Measurements from ENCODE around the gene ELN. TPM values are rescaled to one million over a fixed set of nuclear protein-coding genes. Genes with fewer than 3 reads are reported as not detected.

ELN gene
- total and polyA plus RNA-seq, 9 of the 15 experiments (the other 6 are each of a cell fraction or from before 2014, with no cell fraction given): 0.20 TPM; not detected in 8

DNA sequence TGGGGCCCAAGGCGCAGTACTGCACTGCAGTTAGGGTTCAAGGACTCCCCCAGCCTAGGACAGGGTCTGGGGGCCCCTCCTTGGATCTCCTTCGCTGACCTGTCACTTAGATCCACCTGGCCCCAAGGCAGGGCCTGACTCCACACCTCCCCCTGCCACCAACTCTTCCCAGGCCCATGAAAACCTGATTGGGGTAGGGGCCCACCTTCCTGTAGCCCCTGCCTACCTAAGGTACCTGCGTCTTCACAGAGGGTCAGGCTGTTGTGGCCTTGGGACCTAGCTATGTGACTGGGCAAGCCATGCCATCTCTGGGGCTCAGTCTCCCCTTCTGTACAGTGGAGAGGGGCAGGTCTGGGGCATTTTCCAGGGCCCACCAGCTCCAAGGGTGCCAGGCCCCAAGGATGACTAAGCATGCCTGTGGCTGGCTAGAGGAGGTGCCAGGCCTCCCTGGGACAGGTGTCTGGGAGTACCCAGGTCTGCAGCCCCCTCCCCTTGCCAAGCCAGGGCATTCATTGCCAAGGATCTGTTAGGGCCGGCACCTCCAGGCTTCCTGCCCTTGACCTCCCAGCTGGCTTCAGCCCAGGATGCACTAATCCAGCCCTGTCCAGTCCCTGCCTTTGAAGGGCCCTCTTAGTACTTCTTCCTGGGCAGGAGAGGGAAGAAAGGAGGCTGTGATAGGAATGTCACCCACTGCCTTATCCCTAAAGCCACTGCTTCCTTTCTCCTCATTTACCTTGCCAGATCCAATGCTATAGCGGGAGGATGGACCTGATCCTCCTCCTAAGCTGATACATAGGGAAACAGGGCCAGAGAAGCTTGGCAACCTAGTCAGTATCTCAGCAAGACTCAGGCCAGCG, 57.0 kb downstream of the ELN start (continued):
- TF ChIP-seq, protein P1, sequence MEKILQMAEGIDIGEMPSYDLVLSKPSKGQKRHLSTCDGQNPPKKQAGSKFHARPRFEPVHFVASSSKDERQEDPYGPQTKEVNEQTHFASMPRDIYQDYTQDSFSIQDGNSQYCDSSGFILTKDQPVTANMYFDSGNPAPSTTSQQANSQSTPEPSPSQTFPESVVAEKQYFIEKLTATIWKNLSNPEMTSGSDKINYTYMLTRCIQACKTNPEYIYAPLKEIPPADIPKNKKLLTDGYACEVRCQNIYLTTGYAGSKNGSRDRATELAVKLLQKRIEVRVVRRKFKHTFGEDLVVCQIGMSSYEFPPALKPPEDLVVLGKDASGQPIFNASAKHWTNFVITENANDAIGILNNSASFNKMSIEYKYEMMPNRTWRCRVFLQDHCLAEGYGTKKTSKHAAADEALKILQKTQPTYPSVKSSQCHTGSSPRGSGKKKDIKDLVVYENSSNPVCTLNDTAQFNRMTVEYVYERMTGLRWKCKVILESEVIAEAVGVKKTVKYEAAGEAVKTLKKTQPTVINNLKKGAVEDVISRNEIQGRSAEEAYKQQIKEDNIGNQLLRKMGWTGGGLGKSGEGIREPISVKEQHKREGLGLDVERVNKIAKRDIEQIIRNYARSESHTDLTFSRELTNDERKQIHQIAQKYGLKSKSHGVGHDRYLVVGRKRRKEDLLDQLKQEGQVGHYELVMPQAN (IDR thresholded peaks at IDR 0.05; ENCODE audit: borderline replicate concordance): no peak
- TF ChIP-seq PHB2 (IDR thresholded peaks at IDR 0.05; ENCODE audit: low read depth) (no peak), KHSRP (IDR thresholded peaks at IDR 0.05) (no peak), GMEB1 (CRISPR knock-in tag; IDR thresholded peaks at IDR 0.05) (no peak), DNMT1 (IDR thresholded peaks at IDR 0.05) (no peak), CBX3 (IDR thresholded peaks at IDR 0.05; ENCODE audit: borderline replicate concordance in 1 of 2, low read length in 2 of 2) (no peak), ZNF764 (CRISPR knock-in tag; IDR thresholded peaks at IDR 0.05; ENCODE audit: low read depth) (no peak), MEF2D (tag; conservative IDR thresholded peaks at IDR 0.05; ENCODE audit: low read depth) (no peak), ELK3 (CRISPR knock-in tag; IDR thresholded peaks at IDR 0.05) (no peak), HNRNPH1 (optimal IDR thresholded peaks at IDR 0.05; ENCODE audit: low read depth, low read length) (no peak), POU5F1 (IDR thresholded peaks at IDR 0.05; ENCODE audit: borderline replicate concordance, low read depth, low read length, partially characterized antibody) (no peak), BRCA1 (IDR thresholded peaks at IDR 0.05) (no peak), BRCA1 (CRISPR knock-in tag; IDR thresholded peaks at IDR 0.05) (no peak), ATF3 (IDR thresholded peaks at IDR 0.05) (0 out of 2 replicates have a peak, but pooled peaks have one; percentile 42), ATF3 (CRISPR knock-in tag; conservative IDR thresholded peaks at IDR 0.05) (no peak), SUPT5H (IDR thresholded peaks at IDR 0.05) (no peak)
- TF ChIP-seq, protein P2, sequence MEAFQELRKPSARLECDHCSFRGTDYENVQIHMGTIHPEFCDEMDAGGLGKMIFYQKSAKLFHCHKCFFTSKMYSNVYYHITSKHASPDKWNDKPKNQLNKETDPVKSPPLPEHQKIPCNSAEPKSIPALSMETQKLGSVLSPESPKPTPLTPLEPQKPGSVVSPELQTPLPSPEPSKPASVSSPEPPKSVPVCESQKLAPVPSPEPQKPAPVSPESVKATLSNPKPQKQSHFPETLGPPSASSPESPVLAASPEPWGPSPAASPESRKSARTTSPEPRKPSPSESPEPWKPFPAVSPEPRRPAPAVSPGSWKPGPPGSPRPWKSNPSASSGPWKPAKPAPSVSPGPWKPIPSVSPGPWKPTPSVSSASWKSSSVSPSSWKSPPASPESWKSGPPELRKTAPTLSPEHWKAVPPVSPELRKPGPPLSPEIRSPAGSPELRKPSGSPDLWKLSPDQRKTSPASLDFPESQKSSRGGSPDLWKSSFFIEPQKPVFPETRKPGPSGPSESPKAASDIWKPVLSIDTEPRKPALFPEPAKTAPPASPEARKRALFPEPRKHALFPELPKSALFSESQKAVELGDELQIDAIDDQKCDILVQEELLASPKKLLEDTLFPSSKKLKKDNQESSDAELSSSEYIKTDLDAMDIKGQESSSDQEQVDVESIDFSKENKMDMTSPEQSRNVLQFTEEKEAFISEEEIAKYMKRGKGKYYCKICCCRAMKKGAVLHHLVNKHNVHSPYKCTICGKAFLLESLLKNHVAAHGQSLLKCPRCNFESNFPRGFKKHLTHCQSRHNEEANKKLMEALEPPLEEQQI (IDR thresholded peaks at IDR 0.05): no peak
- TF ChIP-seq, protein P3, sequence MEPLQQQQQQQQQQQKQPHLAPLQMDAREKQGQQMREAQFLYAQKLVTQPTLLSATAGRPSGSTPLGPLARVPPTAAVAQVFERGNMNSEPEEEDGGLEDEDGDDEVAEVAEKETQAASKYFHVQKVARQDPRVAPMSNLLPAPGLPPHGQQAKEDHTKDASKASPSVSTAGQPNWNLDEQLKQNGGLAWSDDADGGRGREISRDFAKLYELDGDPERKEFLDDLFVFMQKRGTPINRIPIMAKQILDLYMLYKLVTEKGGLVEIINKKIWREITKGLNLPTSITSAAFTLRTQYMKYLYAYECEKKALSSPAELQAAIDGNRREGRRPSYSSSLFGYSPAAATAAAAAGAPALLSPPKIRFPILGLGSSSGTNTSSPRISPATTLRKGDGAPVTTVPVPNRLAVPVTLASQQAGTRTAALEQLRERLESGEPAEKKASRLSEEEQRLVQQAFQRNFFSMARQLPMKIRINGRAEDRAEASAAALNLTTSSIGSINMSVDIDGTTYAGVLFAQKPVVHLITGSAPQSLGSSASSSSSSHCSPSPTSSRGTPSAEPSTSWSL (CRISPR knock-in tag; IDR thresholded peaks at IDR 0.05; ENCODE audit: borderline replicate concordance): no peak
